ENCODE measurements around the gene PEX6.

Gene PEX6

DNA sequence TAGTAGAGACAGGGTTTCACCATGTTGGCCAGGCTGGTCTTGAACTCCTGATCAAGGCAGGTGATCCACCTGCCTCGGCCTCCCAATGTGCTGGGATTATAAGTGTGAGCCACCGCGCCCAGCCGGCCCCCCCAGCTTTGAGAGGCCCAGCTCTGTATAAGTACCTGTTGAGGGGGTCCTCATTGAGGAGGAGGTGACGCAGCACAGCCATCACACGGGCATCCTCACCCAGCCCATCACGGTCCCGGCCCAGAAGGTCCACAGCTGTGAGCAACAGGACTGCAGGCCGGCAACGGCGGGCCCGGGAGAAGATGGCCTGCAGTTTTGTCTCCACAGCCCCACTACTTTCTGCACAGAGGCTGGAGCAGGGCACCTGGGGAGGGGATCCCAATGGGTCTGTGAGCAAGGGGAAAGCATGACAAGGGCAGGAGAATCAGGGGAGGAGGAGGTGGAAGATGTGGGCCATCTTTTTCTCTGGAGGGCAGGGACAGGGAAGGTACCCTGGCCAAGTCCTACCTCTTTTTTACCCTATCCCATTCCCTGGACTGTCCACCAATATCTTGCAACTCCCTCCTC lies 10.8 kb downstream of the PEX6 start:
- no peak for DNase-seq (ENCODE audit: low read depth)
- H3K4me3 ChIP-seq (ENCODE audit: low read depth, low read length): no peak overlapping the region
- TF ChIP-seq POLR2A (IDR thresholded peaks at IDR 0.05; ENCODE audit: extremely low read depth, insufficient read length) (no peak), MYC (IDR thresholded peaks at IDR 0.05; ENCODE audit: low read depth, low read length) (no peak)
- TF ChIP-seq, protein P1, sequence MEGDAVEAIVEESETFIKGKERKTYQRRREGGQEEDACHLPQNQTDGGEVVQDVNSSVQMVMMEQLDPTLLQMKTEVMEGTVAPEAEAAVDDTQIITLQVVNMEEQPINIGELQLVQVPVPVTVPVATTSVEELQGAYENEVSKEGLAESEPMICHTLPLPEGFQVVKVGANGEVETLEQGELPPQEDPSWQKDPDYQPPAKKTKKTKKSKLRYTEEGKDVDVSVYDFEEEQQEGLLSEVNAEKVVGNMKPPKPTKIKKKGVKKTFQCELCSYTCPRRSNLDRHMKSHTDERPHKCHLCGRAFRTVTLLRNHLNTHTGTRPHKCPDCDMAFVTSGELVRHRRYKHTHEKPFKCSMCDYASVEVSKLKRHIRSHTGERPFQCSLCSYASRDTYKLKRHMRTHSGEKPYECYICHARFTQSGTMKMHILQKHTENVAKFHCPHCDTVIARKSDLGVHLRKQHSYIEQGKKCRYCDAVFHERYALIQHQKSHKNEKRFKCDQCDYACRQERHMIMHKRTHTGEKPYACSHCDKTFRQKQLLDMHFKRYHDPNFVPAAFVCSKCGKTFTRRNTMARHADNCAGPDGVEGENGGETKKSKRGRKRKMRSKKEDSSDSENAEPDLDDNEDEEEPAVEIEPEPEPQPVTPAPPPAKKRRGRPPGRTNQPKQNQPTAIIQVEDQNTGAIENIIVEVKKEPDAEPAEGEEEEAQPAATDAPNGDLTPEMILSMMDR (IDR thresholded peaks at IDR 0.05; ENCODE audit: low read depth, low read length): no peak
- TF ChIP-seq, protein P2, sequence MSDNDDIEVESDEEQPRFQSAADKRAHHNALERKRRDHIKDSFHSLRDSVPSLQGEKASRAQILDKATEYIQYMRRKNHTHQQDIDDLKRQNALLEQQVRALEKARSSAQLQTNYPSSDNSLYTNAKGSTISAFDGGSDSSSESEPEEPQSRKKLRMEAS (IDR thresholded peaks at IDR 0.05; ENCODE audit: low read depth, low read length): no peak

DNA sequence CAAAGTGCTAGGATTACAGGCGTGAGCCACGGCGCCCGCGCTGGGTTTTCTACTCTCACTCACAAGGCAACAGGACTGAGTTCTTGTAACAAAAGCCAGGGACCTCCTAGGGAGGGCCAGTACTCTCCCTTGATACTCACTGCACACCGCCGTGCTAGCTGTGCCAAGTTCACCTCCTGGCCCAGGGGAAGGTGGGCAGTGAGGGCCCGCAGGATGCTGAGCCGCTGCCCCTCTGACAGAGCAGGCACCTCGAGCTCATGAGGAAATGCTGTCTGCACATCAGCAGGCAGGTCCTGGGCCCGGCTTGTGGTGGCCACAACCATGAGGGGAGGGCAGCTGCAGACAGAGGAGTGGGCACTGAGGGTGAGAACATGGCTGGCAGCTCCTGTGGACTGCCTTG lies 11.8 kb downstream of the PEX6 start:
- DNase-seq (ENCODE audit: low read depth): no peak
- TF ChIP-seq, protein P1 (IDR thresholded peaks at IDR 0.05; ENCODE audit: low read depth, low read length): no peak
- TF ChIP-seq, protein P2 (IDR thresholded peaks at IDR 0.05; ENCODE audit: low read depth, low read length): no peak
- TF ChIP-seq MYC (IDR thresholded peaks at IDR 0.05; ENCODE audit: low read depth, low read length) (no peak), POLR2A (IDR thresholded peaks at IDR 0.05; ENCODE audit: extremely low read depth, insufficient read length) (no peak)
- H3K4me3 ChIP-seq (ENCODE audit: low read depth, low read length): no peak overlapping the region

DNA sequence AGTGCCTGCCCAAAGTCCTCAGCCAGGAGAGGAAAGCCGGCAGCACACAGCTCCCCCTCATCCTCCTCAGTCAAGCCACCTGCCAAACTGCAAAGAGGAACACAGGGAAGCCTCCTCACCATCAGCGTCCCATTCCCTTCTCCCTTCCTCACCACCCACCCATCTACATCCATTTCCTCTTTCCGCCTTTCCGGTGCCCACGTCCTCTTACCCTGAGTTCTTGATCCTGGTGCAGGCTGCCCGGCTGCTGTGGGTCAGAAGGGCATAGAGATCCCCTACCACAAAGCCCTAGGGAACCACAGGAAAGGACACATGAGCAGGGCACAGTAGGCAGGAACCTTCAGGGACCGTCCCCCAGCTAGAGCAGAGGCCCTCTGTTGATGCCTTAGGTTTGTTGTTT lies 12.4 kb downstream of the PEX6 start:
- TF ChIP-seq, protein P2 (IDR thresholded peaks at IDR 0.05; ENCODE audit: low read depth, low read length): no peak
- TF ChIP-seq, protein P1 (IDR thresholded peaks at IDR 0.05; ENCODE audit: low read depth, low read length): no peak
- TF ChIP-seq MYC (IDR thresholded peaks at IDR 0.05; ENCODE audit: low read depth, low read length): no peak
- TF ChIP-seq POLR2A (IDR thresholded peaks at IDR 0.05; ENCODE audit: extremely low read depth, insufficient read length): no peak
- no peak overlapping the region for H3K4me3 ChIP-seq (ENCODE audit: low read depth, low read length)
- no peak for DNase-seq (ENCODE audit: low read depth)

DNA sequence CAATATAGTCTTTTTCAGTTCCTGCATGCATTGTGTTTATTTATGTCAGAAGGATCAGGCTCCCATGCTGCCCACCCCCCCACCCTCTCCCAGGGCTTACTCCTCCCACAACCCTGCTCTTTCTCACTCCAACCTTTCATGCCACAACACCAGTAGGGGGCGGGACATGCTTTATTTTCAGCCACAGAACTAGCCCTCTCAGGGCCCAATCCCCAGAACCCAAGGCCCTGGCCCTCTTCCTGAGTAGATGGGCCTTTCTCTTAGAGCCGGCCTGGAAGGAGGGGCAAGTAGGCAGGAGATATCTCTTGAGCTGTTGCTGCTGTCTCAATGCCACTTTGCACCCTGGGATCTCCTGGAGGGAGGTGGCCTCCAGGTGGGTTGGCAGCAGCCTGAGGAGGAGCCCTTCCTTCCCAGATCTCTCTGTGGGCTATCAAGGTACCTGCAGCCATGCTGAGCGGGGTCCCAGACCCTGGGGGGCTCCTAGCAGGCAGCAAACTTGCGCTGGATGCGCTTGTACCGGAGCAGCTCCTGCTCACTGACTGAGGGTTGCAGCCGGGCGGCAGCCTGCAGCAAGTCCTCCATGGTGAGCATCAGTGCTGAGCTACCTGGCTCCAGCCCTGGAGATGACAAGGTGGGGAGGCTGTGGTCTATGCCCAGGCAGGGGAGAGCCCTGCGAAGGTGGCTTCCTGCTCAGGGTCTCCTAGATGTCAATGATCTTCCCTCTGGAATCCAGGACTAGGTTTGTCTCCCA lies 15.0 kb downstream of the PEX6 start:
- DNase-seq (ENCODE audit: low read depth): peak; percentile 68
- no peak for TF ChIP-seq MYC (IDR thresholded peaks at IDR 0.05; ENCODE audit: low read depth, low read length)
- TF ChIP-seq, protein P1 (IDR thresholded peaks at IDR 0.05; ENCODE audit: low read depth, low read length): peak; percentile 42
- TF ChIP-seq, protein P2 (IDR thresholded peaks at IDR 0.05; ENCODE audit: low read depth, low read length): no peak
- H3K4me3 ChIP-seq (ENCODE audit: low read depth, low read length): no peak overlapping the region

DNA sequence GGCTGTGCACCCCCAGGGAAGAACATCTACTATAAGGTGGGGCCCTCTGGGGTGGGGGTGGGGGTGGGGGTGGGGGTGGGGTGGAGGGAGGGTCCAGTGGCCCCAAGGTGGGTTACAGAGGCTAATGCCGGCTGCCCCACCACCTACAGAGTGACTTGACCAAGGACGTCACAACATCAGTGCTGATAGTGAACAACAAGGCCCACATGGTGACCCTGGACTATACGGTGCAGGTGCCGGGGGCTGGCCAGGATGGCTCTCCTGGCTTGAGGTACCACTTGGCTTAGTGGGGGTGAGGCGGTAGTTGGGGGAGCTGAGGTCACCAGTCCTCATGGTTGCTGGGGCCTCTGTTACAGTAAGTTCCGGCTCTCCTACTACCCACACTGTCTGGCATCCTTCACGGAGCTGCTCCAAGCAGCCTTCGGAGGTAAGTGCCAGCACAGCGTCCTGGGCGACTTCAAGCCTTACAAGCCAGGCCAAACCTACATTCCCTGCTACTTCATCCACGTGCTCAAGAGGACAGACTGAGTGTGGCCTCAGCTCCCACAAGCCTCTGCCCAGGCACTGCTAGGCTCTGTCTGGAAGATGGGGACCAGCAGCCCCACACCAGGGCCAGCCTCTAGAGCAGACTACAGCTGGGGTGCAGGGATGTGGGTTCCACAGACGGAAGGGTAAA lies 15.7 kb downstream of the PEX6 start:
- no peak overlapping the region for H3K4me3 ChIP-seq (ENCODE audit: low read depth, low read length)
- no peak for DNase-seq (ENCODE audit: low read depth)
- no peak for TF ChIP-seq POLR2A (IDR thresholded peaks at IDR 0.05; ENCODE audit: extremely low read depth, insufficient read length)
- TF ChIP-seq, protein P1 (IDR thresholded peaks at IDR 0.05; ENCODE audit: low read depth, low read length): no peak

All from NB4 (cell line).